ENCODE measurements around the gene NOC4L.

DNA sequence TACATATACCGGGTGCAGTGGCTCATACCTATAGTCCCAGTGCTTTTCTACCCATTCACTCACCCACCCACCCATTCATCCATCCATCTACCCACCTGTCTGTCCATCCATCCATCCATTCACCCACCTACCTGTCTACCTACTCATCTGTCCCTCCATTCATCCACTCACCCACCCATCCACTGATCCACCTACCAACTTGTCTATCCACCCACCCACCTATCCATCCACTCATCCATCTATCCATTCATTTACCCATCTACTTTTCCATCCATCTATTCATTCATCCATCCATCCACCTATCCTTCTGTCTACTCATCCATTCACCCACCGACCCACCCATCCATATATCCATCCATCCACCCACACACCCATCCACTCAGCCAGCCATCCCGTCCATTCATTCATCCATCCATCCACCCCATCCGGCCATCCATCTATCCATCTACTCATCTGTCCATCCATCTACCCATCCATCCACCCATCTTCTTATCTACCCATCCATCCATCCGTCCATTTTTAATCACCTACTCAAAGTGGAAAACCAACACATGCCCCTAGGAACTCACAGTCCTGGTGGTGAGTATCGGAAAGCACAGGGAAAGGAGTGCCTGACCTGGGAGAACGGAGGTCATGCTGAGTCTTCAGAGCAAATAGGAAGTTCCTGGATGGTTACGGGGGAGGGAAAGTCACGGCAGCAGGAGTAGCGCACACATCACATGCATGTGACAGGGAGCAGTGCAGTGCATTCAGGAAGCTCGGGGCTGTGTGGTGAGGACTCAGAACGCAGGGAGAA, 20.1 kb upstream of the NOC4L start:
- TF ChIP-seq HDGF (IDR thresholded peaks at IDR 0.05; ENCODE audit: borderline replicate concordance) (no peak), FOXM1 (IDR thresholded peaks at IDR 0.05; ENCODE audit: borderline replicate concordance) (no peak), SP1 (IDR thresholded peaks at IDR 0.05) (no peak), ZNF384 (IDR thresholded peaks at IDR 0.05) (no peak), CTBP1 (IDR thresholded peaks at IDR 0.05; ENCODE audit: borderline replicate concordance) (no peak), L3MBTL2 (conservative IDR thresholded peaks at IDR 0.05) (no peak), TARDBP (IDR thresholded peaks at IDR 0.05) (no peak), BHLHE40 (IDR thresholded peaks at IDR 0.05; ENCODE audit: borderline replicate concordance) (no peak), NFRKB (IDR thresholded peaks at IDR 0.05) (no peak)
